Colon (tissue), 2 donors: ENCODE measurements around the gene MAST4.

Source experiments
- FAIRE-seq: peaks from 2 replicates; lab custom pipeline; 2012; peaks lifted over from hg19 to GRCh38; lab: Jason Lieb, UNC
- donor health status: control.
- donor health status: control.

Gene MAST4

GRCh38 chr5:67215519-67216471 is 619.6 kb downstream of the MAST4 start:
- no peak for FAIRE-seq

- no peak for FAIRE-seq
Measured at GRCh38 chr5:67216564-67216963, 620.4 kb downstream of the MAST4 start.
